ENCODE results near the gene PI16.

- TF ChIP-seq CTCF (conservative IDR thresholded peaks at IDR 0.05; ENCODE audit: low read length) = no peak
- TF ChIP-seq EZH2phosphoT487 (IDR thresholded peaks at IDR 0.05; ENCODE audit: borderline replicate concordance, low read depth, low read length) = no peak
These were observed 9.2 kb upstream of the PI16 start for GRCh38 chr6:36945301-36945700.

Data from OCI-LY7 (cell line).